Fibroblast of villous mesenchyme (primary cell): ENCODE results near the gene BUD23. TPM values are rescaled to one million over a fixed set of nuclear protein-coding genes. Genes with fewer than 3 reads are reported as not detected.
A peak's percentile ranks its signal among the peaks of the same experiment; 100 is the strongest.

Source experiments
- DNase-seq: peaks from one replicate; pipeline ENCODE4 v3.0.0-alpha.2; 2010; ENCODE audit warnings: low read depth
- H3K4me3 ChIP-seq: 2 replicates; pipeline ENCODE4 v1.5.1; 2011; ENCODE audit warnings: low read depth, mild to moderate bottlenecking, low read length
- total RNA-seq: library from RNA; depleted of rRNA; stranded (reverse); fragments of >200 nt; gene quantifications from 2 replicates; pipeline ENCODE4 v1.2.3, GENCODE V29; 2012
- TF ChIP-seq, protein P1 (sequence below): IDR thresholded peaks from 2 replicates; pipeline ENCODE4 v1.5.1; 2012; ENCODE audit warnings: low read depth, mild to moderate bottlenecking, low read length; ENCODE audit not compliant: insufficient read depth

Gene BUD23
- total RNA-seq, 1 donor, result 39.7 TPM

DNA sequence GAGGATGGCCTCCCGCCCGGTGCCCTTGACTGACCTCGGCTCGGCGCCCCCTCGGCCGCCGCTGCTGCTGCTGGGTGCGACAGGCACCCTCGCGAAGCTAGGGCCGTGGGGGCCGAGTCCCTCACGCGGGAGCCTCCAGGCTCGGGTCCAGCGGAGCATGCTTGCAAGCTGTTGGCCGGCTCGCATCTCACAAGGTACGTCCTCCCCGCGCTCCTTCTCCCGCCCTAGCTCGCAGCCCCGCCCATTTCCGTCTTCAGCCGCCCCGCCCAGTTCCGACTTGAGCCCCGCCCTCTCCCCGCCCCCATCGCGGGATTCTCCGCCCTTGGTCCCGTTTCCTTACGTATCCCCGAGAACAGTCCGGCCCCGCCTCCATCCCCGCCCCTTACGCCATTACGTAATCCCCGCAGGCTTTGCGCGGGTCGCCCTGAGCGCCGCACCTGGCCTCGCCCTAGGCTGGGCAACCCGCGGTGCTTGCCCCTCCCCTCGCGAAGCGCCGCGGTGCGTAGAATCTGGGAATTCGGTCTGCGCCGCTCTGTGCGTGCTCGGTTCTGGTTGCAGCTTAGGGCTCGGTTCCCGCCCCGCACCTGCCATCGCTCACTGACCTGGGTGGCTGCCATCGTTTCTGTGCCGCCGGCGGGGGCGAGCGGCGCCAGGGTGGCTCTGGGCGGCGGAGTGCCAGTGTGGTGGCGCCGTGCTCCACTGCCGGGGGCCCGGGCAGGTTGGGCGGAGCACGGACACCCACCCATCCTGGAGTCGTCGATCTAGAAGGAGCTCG, 55.4 kb downstream of the BUD23 start, which contains the start of gene ABHD11:
Gene ABHD11 (minus strand): TSS at position 191 of the 775 bp plus-strand sequence. CDS start 32 bp downstream, at position 159.
- peak; percentile 97 for DNase-seq
- H3K4me3 ChIP-seq, result peak within 1 kb of the TSS; percentile 87
- TF ChIP-seq, protein P1, sequence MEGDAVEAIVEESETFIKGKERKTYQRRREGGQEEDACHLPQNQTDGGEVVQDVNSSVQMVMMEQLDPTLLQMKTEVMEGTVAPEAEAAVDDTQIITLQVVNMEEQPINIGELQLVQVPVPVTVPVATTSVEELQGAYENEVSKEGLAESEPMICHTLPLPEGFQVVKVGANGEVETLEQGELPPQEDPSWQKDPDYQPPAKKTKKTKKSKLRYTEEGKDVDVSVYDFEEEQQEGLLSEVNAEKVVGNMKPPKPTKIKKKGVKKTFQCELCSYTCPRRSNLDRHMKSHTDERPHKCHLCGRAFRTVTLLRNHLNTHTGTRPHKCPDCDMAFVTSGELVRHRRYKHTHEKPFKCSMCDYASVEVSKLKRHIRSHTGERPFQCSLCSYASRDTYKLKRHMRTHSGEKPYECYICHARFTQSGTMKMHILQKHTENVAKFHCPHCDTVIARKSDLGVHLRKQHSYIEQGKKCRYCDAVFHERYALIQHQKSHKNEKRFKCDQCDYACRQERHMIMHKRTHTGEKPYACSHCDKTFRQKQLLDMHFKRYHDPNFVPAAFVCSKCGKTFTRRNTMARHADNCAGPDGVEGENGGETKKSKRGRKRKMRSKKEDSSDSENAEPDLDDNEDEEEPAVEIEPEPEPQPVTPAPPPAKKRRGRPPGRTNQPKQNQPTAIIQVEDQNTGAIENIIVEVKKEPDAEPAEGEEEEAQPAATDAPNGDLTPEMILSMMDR, result no peak

DNA sequence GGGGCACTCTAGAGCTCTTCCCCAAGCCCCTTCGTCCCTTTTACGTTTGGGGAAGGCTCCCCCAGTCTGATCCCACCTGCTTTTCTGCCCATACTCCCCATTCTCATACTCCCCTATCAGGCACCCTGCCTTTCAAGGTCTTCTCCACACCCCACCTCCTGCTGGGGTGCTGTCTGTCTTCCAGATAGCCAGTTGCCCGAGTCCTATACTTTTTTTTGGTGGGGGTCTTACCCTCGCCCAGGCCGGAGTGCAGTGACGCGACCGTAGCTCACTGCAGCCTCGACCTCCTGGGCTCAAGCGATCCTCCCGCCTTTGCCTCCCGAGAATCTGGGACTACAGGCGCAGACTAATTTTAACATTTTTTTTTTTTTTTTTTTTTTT, 56.0 kb downstream of the BUD23 start:
- TF ChIP-seq, protein P1, result no peak
- DNase-seq, result no peak

DNA sequence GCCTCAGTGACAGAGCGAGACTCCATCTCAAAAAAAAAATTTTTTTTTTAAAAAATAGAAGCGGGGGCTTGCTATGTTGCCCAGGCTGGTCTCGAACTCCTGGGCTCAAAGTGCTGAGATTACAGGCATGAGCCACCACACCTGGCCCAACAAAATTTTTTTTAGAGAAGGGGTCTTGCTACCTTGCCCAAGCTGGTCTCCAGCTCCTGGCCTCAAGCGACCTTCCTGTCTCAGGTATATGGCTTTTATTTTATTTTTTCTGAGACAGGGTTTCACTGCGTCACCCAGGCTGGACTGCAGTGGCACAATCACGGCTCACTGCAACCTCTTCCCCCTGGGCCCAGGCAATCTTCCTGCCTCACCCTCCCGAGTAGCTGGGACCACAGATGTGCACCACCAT, 56.8 kb downstream of the BUD23 start:
- no peak for DNase-seq
- no peak overlapping the region for H3K4me3 ChIP-seq
- TF ChIP-seq, protein P1, result no peak

More for the DNA sequence above, 56.0 kb downstream of the BUD23 start:
- H3K4me3 ChIP-seq, result peak overlapping the region; percentile 87

DNA sequence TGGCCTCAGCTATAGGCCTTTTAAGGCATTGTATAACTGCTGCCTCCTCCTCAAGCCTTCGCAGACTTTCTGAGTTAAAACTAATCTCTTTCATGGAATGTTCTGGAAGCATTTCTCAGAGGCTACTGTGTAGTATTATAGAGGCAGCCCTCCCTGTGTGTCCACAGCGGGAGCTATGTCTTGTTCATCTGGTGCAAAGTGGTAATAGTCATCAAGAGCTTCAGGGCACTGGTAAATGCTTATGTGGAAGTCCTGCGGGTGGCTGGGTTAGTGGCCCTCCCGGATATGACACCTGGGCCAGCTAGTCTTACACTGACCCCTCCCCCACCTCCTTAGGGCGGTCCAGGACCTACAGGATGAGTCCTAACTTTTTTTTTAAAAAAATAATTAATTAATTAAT, 57.4 kb downstream of the BUD23 start:
- H3K4me3 ChIP-seq, result no peak overlapping the region
- DNase-seq, result no peak
- TF ChIP-seq, protein P1, result no peak

DNA sequence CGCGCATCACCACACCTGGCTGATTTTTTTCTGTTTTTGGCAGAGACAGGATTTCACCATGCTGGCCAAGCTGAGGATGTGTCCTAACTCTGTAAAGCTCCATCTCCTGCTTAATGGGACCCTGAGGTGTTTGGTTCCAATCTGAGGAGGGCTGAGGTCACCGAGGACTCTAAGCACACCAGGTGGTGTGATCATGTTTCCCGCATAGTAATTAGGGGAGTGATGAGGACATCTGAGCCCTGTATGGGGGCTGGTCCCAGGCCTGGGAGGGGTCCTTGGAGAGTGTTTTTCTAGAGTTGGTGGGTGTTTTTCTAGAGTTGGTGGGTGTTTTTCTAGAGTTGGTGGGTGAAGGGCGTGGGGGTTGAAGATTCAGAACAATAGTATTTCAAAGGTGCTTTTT, 58.2 kb downstream of the BUD23 start:
- no peak for DNase-seq
- TF ChIP-seq, protein P1, result no peak

DNA sequence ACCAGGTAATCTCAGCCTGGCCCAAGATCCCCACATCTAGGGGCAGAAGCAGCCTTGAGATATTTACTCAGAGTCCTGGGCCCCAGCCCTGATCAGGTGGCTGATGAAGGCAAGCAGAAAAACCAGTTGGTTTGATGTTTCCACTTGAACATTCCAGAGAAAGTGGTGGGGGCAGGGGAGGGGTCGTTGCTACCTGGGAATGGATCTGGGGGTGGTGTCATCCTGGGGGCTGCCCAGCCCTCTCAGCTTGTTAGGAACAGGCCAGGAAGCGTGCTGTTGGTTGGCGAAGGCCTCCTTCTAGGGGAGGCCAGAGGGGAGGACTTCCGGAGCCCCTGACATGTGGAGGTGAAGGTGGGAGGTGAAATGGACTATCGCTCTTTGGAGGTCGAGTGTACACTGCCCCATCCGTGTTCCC, 58.9 kb downstream of the BUD23 start:
- H3K4me3 ChIP-seq, result no peak overlapping the region
- no peak for DNase-seq
- TF ChIP-seq, protein P1, result no peak

More for the DNA sequence above, 58.2 kb downstream of the BUD23 start:
- no peak overlapping the region for H3K4me3 ChIP-seq
